GM18505 (cell line): Measurements from ENCODE around the gene SESN1.

Experiments used
- ATAC-seq: cut with Tn5 transposase; IDR thresholded peaks from one replicate; pipeline ENCODE4 v1.9.1; 2021; ENCODE audit not compliant: unreplicated experiment
- POLR2A ChIP-seq: IDR thresholded peaks from 4 replicates; pipeline ENCODE4 v1.6.1; 2011; ENCODE audit warnings: borderline replicate concordance; ENCODE audit not compliant: insufficient read depth, insufficient read length; ENCODE audit errors: extremely low read depth

SESN1 gene

DNA sequence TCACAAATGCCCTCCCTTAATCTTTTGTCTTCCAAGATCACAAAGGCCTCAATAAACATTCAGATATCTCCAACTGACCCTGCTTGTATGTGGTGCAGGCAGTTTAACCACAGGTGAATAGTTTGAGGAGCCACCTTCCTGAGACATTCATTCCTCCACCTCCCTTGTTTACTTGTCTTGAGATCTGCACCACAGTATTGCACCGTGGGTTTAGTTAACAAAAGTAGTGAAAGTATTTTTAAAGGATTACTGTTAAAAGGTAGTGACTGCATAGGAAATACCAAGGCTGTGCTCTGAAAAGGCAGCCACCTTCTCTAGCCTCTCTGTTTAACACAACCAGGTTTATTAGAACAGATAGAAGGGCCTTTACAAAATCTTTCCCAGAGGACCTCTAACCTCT is 46.5 kb downstream of the SESN1 start:
- no peak for ATAC-seq
- TF ChIP-seq POLR2A: no peak

- TF ChIP-seq POLR2A: no peak
- ATAC-seq: no peak
Measured at GRCh38 chr6:109045493-109045892, 49.2 kb downstream of the SESN1 start.

DNA sequence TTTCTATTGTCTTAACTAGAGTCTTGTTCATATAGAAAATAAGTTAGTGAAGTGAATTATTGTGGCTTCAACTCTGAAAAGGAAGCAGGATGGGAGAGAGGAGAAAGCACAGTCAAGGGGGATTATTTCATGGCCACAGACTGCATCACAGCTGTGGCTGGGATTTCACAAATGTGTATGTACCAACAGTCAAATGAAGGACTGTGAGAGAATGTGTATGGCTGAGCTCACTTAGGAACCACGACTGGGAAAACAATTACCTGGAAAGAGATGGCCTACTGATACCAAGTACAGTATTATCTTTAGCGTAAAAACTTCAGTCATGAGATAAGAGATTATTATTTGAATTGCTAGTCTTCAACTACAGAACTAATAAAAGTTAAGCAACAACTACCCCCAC is 54.9 kb downstream of the SESN1 start:
- no peak for ATAC-seq

DNA sequence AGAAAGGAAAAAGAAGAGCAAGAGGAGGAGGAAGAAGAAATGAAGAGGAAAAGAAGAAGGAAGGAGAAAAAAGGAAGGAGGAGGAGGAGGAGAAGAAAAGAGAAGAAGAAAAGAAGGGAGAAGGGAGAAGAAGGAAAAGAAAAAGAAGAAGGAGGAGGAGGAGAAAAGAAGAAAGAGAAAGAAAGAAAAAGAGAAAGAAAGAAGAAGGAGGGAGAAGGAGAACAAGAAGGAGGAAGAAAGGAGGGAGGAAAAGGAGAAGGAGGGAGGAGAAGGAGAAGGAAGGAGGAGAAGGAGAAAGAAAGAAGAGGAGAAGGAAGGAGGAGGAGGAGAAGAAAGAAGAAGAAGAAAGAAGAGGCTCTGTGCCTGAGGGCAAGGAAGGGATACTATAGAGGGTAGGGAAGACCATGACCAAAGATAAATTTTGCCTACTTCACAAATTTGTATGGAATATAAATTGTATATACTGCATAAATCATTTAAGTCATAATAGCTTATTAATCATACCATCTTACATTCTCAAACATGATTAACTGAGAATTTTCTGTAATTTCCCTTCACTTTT is 55.7 kb downstream of the SESN1 start:
- ATAC-seq: no peak

More for the DNA sequence above, 54.9 kb downstream of the SESN1 start:
- no peak for TF ChIP-seq POLR2A

GRCh38 chr6:109036574-109037294 is 57.9 kb downstream of the SESN1 start:
- no peak for ATAC-seq
- TF ChIP-seq POLR2A: no peak

More for the DNA sequence above, 55.7 kb downstream of the SESN1 start:
- TF ChIP-seq POLR2A: no peak

- no peak for TF ChIP-seq POLR2A
- ATAC-seq: no peak
Measured at GRCh38 chr6:109034526-109034925, 60.1 kb downstream of the SESN1 start.

- TF ChIP-seq POLR2A: no peak
- no peak for ATAC-seq
Measured at GRCh38 chr6:109033655-109034054, 61.0 kb downstream of the SESN1 start.

GRCh38 chr6:109031416-109031815 is 63.2 kb downstream of the SESN1 start:
- no peak for ATAC-seq
- no peak for TF ChIP-seq POLR2A

DNA sequence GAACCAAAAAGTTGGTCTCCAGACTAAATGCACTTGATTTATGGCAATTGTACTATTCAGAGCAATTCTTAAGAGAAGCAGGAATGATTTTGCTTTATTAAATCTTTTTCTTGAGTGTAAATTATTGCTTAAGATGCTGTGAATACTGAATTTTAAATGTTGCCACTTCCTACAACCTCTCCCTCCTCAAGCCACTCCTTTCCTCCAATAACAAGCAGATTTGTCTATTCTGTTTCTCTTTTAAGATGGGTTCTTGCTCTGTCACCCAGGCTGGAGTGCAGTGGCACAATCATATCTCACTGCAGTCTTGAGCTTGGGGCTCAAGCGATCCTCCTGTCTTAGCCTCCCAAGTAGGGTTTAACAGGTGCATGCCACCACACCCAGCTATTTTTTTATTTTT is 65.3 kb downstream of the SESN1 start:
- ATAC-seq: no peak
- no peak for TF ChIP-seq POLR2A

- ATAC-seq: no peak
- TF ChIP-seq POLR2A: no peak
Measured at GRCh38 chr6:109028439-109028838, 66.2 kb downstream of the SESN1 start.

DNA sequence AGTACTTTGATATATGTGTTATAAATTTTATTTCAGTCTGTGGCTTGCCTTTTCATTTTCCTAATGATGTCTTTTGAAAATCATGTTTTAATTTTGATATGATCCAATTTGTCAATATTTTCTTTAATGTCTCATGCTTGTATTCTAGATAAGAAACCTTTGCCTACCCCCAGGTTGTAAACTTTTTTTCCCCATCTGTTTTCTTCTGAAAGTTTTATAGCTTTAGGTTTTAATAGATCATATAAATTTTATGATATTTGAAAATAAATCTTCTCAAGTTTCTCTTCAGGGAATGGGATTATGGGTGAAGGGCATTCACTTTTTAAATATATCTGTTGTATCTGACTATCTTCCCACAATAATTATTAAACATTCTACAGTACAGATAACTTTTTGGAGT is 66.7 kb downstream of the SESN1 start:
- TF ChIP-seq POLR2A: no peak
- no peak for ATAC-seq

DNA sequence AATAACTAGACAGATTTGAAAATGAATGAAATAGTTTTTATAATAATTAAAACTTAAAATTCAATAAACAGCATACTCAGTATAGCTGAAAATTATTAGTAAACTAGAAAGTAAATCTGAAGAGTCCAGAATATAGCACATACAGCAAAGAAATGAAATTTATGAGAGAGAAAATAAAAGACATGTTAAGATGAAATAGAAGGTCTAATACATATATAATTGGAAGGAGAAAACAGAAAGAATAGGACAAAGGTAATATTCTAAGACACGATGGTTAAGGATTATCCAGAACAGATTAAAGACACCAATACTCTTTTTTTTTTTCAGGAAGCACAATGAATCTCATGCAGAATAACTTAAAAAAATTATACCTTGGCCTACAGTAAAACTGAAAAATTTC is 69.0 kb downstream of the SESN1 start:
- ATAC-seq: no peak
- TF ChIP-seq POLR2A: no peak

- TF ChIP-seq POLR2A: no peak
- no peak for ATAC-seq
Measured at GRCh38 chr6:109024784-109025183, 69.9 kb downstream of the SESN1 start.

- no peak for ATAC-seq
- no peak for TF ChIP-seq POLR2A
Measured at GRCh38 chr6:109024368-109024767, 70.3 kb downstream of the SESN1 start.
